Neural cell (in vitro differentiated cells): ENCODE data around the gene ZNF35.

Experiments used
- CTCF ChIP-seq: fragments of 450-650 bp; IDR thresholded peaks from 2 replicates; pipeline ENCODE4 v1.5.1; 2014; ENCODE audit warnings: antibody characterized with exemption, mild to moderate bottlenecking, moderate library complexity; ENCODE audit not compliant: poor library complexity, severe bottlenecking
- EZH2 ChIP-seq: fragments of 200-600, 300-800 bp; shearing (Covaris generic), sonication (generic); IDR thresholded peaks from 2 replicates; pipeline ENCODE4 v1.6.1; 2014; ENCODE audit warnings: antibody characterized with exemption, low read length, borderline replicate concordance, mild to moderate bottlenecking; ENCODE audit not compliant: insufficient read depth, poor library complexity, severe bottlenecking
- MXI1 ChIP-seq: fragments of 450-650 bp; conservative IDR thresholded peaks from 2 replicates; pipeline ENCODE4 v1.6.1; 2014; ENCODE audit warnings: antibody characterized with exemption, mild to moderate bottlenecking; ENCODE audit not compliant: poor library complexity, severe bottlenecking
- POLR2AphosphoS5 ChIP-seq: IDR thresholded peaks from 2 replicates; pipeline ENCODE4 v1.6.1; 2012
- REST ChIP-seq: IDR thresholded peaks from 2 replicates; pipeline ENCODE4 v1.6.1; 2012; ENCODE audit warnings: borderline replicate concordance

GRCh38 chr3:44665173-44665572 lies 16.6 kb downstream of the ZNF35 start:
- TF ChIP-seq MXI1 = no peak
- no peak for TF ChIP-seq CTCF
- TF ChIP-seq REST = no peak
- no peak for TF ChIP-seq POLR2AphosphoS5
- no peak for TF ChIP-seq EZH2
